HCT116 (cell line): ENCODE data around the gene ERC1. TPM values are rescaled to one million over a fixed set of nuclear protein-coding genes. Genes with fewer than 3 reads are reported as not detected.

Source experiments
- ATAC-seq: fragments of 200-7000 bp; cut with Tn5 transposase; 2 replicates; pipeline ENCODE4 v1.9.1; 2020; ENCODE audit warnings: mild to moderate bottlenecking, moderate library complexity
- BruUV-seq: library from RNA; stranded (reverse); fragments of 400-500 nt; replicated peaks from 2 replicates; lab custom pipeline; 2021; lab: Mats Ljungman, UMichigan
- CTCF ChIA-PET: fragments of 300-600 bp; sonication (Branson Sonifier 250); formaldehyde crosslinking; loops from one replicate; lab custom pipeline; 2021; ENCODE audit warnings: antibody characterized with exemption; lab: Charles Lee
- POLR2A ChIA-PET: fragments of 300-600, 350-600 bp; sonication (Branson Sonifier 250); formaldehyde crosslinking; loops from one replicate; lab custom pipeline; 2021; ENCODE audit warnings: antibody characterized with exemption; lab: Charles Lee
- RAD21 ChIA-PET, 2 experiments: fragments of 300-600 bp; sonication (Branson Sonifier 250); formaldehyde crosslinking; loops; one replicate each; lab custom pipeline; 2023; ENCODE audit warnings: low total read pairs in 2 of 2; ENCODE audit not compliant: uncharacterized antibody in 2 of 2, unreplicated experiment in 2 of 2, low non-redundant PET in 1 of 2; lab: Charles Lee
- DNase-seq: peaks from one replicate; pipeline ENCODE4 v3.0.0-alpha.2; 2010; ENCODE audit warnings: low read depth, low spot score
- H2AFZ ChIP-seq: fragments of 200-600 bp; shearing (Covaris generic), sonication (generic); 2 replicates; pipeline ENCODE4 v1.6.1; 2017; ENCODE audit warnings: low read depth, mixed run types, mixed read lengths, antibody characterized with exemption, low read length; ENCODE audit not compliant: poor library complexity, severe bottlenecking
- H3K27ac ChIP-seq: 2 replicates; pipeline ENCODE4 v1.5.1; 2012; ENCODE audit warnings: low read depth, low read length
- H3K27me3 ChIP-seq: fragments of 200-600 bp; sonication (generic); 2 replicates; pipeline ENCODE4 v1.6.1; 2016; ENCODE audit warnings: mixed run types, low read length, mixed read lengths; ENCODE audit not compliant: insufficient read depth
- H3K36me3 ChIP-seq, 2 experiments: fragments of 200-500 bp in 1 of 2; fragments of 200-600 bp in 1 of 2; sonication (Bioruptor generic) in 1 of 2; sonication (generic) in 1 of 2; 2 replicates each; pipeline versions ENCODE4 v1.5.1 to v1.6.1; 2014 to 2016; ENCODE audit warnings: low read length in 2 of 2, inconsistent platforms in 1 of 2, mixed read lengths in 1 of 2, mixed run types in 1 of 2; ENCODE audit not compliant: insufficient read depth in 2 of 2, control insufficient read depth in 1 of 2
- H3K4me1 ChIP-seq, 2 experiments: fragments of 200-600 bp in 1 of 2; sonication (generic) in 1 of 2; 2 replicates each; pipeline versions ENCODE4 v1.5.1 to v1.6.1; 2012 to 2017; ENCODE audit warnings: low read length in 2 of 2, inconsistent platforms in 1 of 2, mild to moderate bottlenecking in 1 of 2, mixed read lengths in 1 of 2, mixed run types in 1 of 2, moderate library complexity in 1 of 2; ENCODE audit not compliant: insufficient read depth in 2 of 2, control insufficient read depth in 1 of 2
- H3K4me2 ChIP-seq: fragments of 200-600 bp; sonication (generic); 2 replicates; pipeline ENCODE4 v1.6.1; 2017; ENCODE audit warnings: mixed run types, low read length, mixed read lengths
- H3K4me3 ChIP-seq, 2 experiments: fragments of 200-600 bp in 1 of 2; sonication (generic) in 1 of 2; replicated peaks in 1 of 2; 2 replicates each; pipeline ENCODE4 v1.5.1; 2011 to 2016; ENCODE audit warnings: low read length in 2 of 2, control low read depth in 1 of 2, low read depth in 1 of 2, mild to moderate bottlenecking in 1 of 2, mixed read lengths in 1 of 2, mixed run types in 1 of 2
- H3K79me2 ChIP-seq: fragments of 200-600 bp; sonication (generic); 2 replicates; pipeline ENCODE4 v1.6.1; 2017; ENCODE audit warnings: mild to moderate bottlenecking, mixed run types, low read length, moderate library complexity, mixed read lengths; ENCODE audit not compliant: insufficient read depth
- H3K9ac ChIP-seq: fragments of 200-600 bp; sonication (generic); 2 replicates; pipeline ENCODE4 v1.6.1; 2016; ENCODE audit warnings: low read length, mixed read lengths
- H3K9me2 ChIP-seq: fragments of 200-600 bp; sonication (generic), shearing (Covaris generic); 2 replicates; pipeline ENCODE4 v1.6.1; 2017; ENCODE audit warnings: mixed run types, mild to moderate bottlenecking, moderate library complexity; ENCODE audit not compliant: insufficient read depth
- H3K9me3 ChIP-seq, 2 experiments: fragments of 200-500 bp in 1 of 2; fragments of 200-600 bp in 1 of 2; sonication (Bioruptor generic) in 1 of 2; sonication (generic) in 1 of 2; 2 replicates each; pipeline ENCODE4 v1.6.1; 2014 to 2017; ENCODE audit warnings: low read length in 2 of 2, mixed read lengths in 2 of 2, inconsistent platforms in 1 of 2, low read depth in 1 of 2, mild to moderate bottlenecking in 1 of 2, mixed run types in 1 of 2, moderate library complexity in 1 of 2; ENCODE audit not compliant: control insufficient read depth in 1 of 2, insufficient read depth in 1 of 2
- H4K20me1 ChIP-seq: fragments of 200-600 bp; sonication (generic), shearing (Covaris generic); 2 replicates; pipeline ENCODE4 v1.6.1; 2017; ENCODE audit warnings: mixed run types, mild to moderate bottlenecking, moderate library complexity; ENCODE audit not compliant: insufficient read depth
- ATF3 ChIP-seq: IDR thresholded peaks from 2 replicates; pipeline ENCODE4 v1.6.1; 2012
- CBX3 ChIP-seq: IDR thresholded peaks from 2 replicates; pipeline ENCODE4 v1.6.1; 2012; ENCODE audit warnings: low read depth
- CEBPB ChIP-seq: IDR thresholded peaks from 2 replicates; pipeline ENCODE4 v1.6.1; 2012; ENCODE audit warnings: low read depth
- CTCF ChIP-seq, 3 experiments: fragments of 200-600 bp in 1 of 3; sonication (generic) in 1 of 3; IDR thresholded peaks in 2 of 3; conservative IDR thresholded peaks in 1 of 3; 2 replicates each; pipeline ENCODE4 v1.5.1; 2012 to 2017; ENCODE audit warnings: low read depth in 2 of 3, low read length in 2 of 3, antibody characterized with exemption in 1 of 3, borderline replicate concordance in 1 of 3, control low read depth in 1 of 3, mild to moderate bottlenecking in 1 of 3, mixed read lengths in 1 of 3, mixed run types in 1 of 3, moderate library complexity in 1 of 3; ENCODE audit not compliant: insufficient read depth in 1 of 3
- EGR1 ChIP-seq: IDR thresholded peaks from 2 replicates; pipeline ENCODE4 v1.6.1; 2012; ENCODE audit warnings: low read depth
- ELF1 ChIP-seq: IDR thresholded peaks from 2 replicates; pipeline ENCODE4 v1.6.1; 2012; ENCODE audit warnings: low read depth, borderline replicate concordance
- EZH2 ChIP-seq: fragments of 200-600 bp; sonication (generic); IDR thresholded peaks from 2 replicates; pipeline ENCODE4 v1.6.1; 2017; ENCODE audit warnings: antibody characterized with exemption, mixed run types
- EZH2phosphoT487 ChIP-seq: fragments of 200-600 bp; IDR thresholded peaks from 2 replicates; pipeline ENCODE4 v1.6.1; 2018; ENCODE audit warnings: antibody characterized with exemption, borderline replicate concordance
- JUND ChIP-seq: IDR thresholded peaks from 2 replicates; pipeline ENCODE4 v1.6.1; 2012
- POLR2A ChIP-seq: IDR thresholded peaks from 2 replicates; pipeline ENCODE4 v1.7.0; 2011; ENCODE audit warnings: borderline replicate concordance; ENCODE audit not compliant: insufficient read depth, insufficient read length; ENCODE audit errors: extremely low read depth
- POLR2AphosphoS5 ChIP-seq: IDR thresholded peaks from 2 replicates; pipeline ENCODE4 v1.6.1; 2011; ENCODE audit warnings: mild to moderate bottlenecking, low read depth, low read length, moderate library complexity
- SRF ChIP-seq: IDR thresholded peaks from 2 replicates; pipeline ENCODE4 v1.6.1; 2012; ENCODE audit warnings: low read depth
- TCF7L2 ChIP-seq: IDR thresholded peaks from 2 replicates; pipeline ENCODE4 v1.7.0; 2011; ENCODE audit warnings: borderline replicate concordance, inconsistent platforms; ENCODE audit not compliant: insufficient read depth, insufficient read length; ENCODE audit errors: extremely low read depth
- YY1 ChIP-seq: IDR thresholded peaks from 2 replicates; pipeline ENCODE4 v1.6.1; 2011; ENCODE audit warnings: low read length, low read depth, moderate library complexity, mild to moderate bottlenecking; ENCODE audit not compliant: insufficient replicate concordance; ENCODE audit errors: extremely low read depth
- ZBTB33 ChIP-seq: IDR thresholded peaks from 2 replicates; pipeline ENCODE4 v1.6.1; 2011; ENCODE audit warnings: mild to moderate bottlenecking, low read length, moderate library complexity; ENCODE audit not compliant: insufficient replicate concordance; ENCODE audit errors: extremely low read depth
- ZFX ChIP-seq: fragments of 450-650 bp; IDR thresholded peaks from 2 replicates; pipeline ENCODE4 v1.6.1; 2017
- intact Hi-C: fragments of 100-400 bp; cut with micrococcal nuclease; formaldehyde crosslinking; loops from 2 replicates; pipeline ENCODE4 v1.10.0; 2022
- total RNA-seq: library from RNA; stranded (reverse); gene quantifications from one replicate; pipeline ENCODE4 v1.2.1, GENCODE V29; 2021; ENCODE audit not compliant: unreplicated experiment

ERC1 gene
- total RNA-seq, 1 experiment from 2014 or later: 41.9 TPM

GRCh38 chr12:1203735-1204019 lies 212.7 kb downstream of the ERC1 start:
- H3K4me3 ChIP-seq: no peak overlapping the region
- no peaks in the 10 kb centered on the region for H3K27me3 ChIP-seq
- CTCF ChIA-PET: no interaction called here

More at GRCh38 chr12:1203735-1204019, 212.7 kb downstream of the ERC1 start:
- DNase-seq: no peak
- Histone ChIP-seq H3K4me1 (no peaks in the 10 kb centered on the region), H3K9me3 (no peaks in the 10 kb centered on the region; a peak in 1 of 4 replicates), H3K9ac (no peak overlapping the region), H3K4me2 (no peak overlapping the region), H3K79me2 (no peaks in the 10 kb centered on the region), H2AFZ (no peak overlapping the region), H3K9me2 (no peaks in the 10 kb centered on the region), H3K27ac (no peak overlapping the region), H4K20me1 (no peaks in the 10 kb centered on the region), H3K36me3 (no peaks in the 10 kb centered on the region)
- POLR2A ChIA-PET: no interaction called here
- ATAC-seq: no peak
- intact Hi-C loops: no loop called here
- BruUV-seq: no TSS peak
- RAD21 ChIA-PET: no interaction called here
- TF ChIP-seq TCF7L2: no peak
- no peak for TF ChIP-seq EGR1
- no peak for TF ChIP-seq CEBPB
- no peak for TF ChIP-seq EZH2phosphoT487
- TF ChIP-seq CTCF (IDR thresholded peaks at IDR 0.05 in 2 of 3, conservative IDR thresholded peaks at IDR 0.05 in 1 of 3; ENCODE audit: borderline replicate concordance in 1 of 3, insufficient read depth in 1 of 3, low read depth in 2 of 3, low read length in 2 of 3): no peak
- no peak for TF ChIP-seq POLR2A
- TF ChIP-seq CBX3: no peak
- TF ChIP-seq POLR2AphosphoS5: no peak
- no peak for TF ChIP-seq EZH2
- TF ChIP-seq ATF3: no peak
- TF ChIP-seq ZBTB33: no peak
- no peak for TF ChIP-seq SRF
- no peak for TF ChIP-seq JUND
- TF ChIP-seq ZFX: no peak
- TF ChIP-seq YY1: no peak
- TF ChIP-seq ELF1: no peak
